A172 (cell line): ENCODE data around the gene STAB1. TPM values are rescaled to one million over a fixed set of nuclear protein-coding genes. Genes with fewer than 3 reads are reported as not detected.
A peak's percentile ranks its signal among the peaks of the same experiment; 100 is the strongest.

Experiments
- DNase-seq: peaks from one replicate; pipeline ENCODE4 v3.0.0-alpha.2; 2015; ENCODE audit warnings: low spot score
- total RNA-seq: library from RNA; depleted of rRNA; stranded (reverse); fragments of >200 nt; shearing (Covaris generic); gene quantifications from 2 replicates; pipeline ENCODE4 v1.2.3, GENCODE V29; 2014

Gene STAB1
- total RNA-seq, 1 experiment from 2014 or later = 0.12 TPM

DNA sequence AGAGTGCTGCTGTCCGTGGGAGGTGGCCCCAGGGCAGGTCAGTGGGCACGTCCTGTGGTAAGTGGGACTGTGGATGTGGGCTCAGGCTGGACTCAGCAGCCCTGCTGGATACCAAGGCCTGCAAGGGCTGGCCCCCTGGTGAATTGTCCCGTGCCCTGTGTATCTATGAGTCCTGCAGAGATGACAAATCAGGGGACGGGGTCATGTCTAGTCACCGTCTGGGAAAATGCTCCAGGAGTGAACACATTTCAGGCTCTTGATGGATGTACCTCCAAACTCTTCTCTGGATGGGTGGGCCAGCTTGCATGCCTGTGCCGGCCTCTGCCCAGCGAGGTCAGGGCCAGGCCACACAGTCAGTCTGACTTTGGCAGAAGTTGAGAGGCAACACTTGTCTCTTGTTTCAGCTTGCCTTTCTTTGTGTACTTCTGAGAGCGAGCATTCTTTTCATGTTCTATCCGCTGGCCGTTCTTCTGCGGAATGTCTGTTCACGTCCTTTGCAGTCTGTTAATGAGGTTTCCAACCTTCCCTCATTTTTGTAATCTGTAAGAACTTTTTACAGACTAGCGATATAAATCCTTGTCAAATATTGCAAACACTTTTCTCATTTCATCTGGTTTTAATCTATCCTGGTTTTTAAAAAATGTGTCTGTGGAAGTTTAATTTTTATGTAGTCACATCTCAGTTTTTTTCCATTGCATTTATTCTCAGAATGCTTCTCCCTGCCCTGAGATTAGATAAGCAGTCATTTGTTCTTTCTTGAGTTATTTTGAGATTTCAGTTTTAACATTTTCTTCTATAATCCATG, 11.4 kb upstream of the STAB1 start:
- no peak for DNase-seq

DNA sequence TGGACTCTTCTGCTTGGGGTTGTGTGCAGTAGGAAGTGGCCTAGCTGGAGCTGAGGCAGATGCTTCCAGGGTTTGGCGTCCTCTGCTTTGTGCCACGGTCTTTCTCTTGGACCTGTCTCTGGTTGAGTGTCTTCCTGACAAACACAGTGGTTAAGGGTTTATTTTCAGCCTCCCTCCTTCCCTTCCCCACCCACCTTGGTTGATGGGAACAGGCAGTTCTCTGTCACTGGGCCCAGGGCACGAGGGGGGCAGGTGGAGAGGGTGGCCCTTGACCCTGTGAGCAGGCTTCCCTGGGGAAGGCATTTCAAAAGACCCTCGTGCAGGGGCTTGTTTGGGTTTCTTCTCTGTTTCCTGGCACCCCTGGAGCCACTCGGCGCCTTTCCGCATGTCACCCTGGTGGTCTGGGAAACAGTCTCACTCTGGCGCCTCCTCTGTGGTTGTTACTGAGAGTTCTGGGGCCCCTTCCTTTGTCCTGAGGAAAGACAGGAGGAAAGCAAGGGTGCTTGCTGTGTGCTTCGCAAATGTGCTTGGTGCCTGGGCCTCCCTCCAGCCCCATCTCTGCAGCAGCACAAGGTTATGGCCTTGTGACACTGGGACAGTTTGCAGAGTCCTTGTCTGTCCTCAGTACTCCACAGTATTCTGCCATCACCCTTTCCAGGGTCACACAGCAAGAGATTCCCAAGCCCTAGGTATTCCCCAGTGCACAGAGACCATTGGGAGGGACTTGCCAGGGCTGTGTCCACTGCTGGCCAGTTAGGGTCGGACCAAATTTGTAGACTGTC, 10.3 kb upstream of the STAB1 start:
- no peak for DNase-seq

DNA sequence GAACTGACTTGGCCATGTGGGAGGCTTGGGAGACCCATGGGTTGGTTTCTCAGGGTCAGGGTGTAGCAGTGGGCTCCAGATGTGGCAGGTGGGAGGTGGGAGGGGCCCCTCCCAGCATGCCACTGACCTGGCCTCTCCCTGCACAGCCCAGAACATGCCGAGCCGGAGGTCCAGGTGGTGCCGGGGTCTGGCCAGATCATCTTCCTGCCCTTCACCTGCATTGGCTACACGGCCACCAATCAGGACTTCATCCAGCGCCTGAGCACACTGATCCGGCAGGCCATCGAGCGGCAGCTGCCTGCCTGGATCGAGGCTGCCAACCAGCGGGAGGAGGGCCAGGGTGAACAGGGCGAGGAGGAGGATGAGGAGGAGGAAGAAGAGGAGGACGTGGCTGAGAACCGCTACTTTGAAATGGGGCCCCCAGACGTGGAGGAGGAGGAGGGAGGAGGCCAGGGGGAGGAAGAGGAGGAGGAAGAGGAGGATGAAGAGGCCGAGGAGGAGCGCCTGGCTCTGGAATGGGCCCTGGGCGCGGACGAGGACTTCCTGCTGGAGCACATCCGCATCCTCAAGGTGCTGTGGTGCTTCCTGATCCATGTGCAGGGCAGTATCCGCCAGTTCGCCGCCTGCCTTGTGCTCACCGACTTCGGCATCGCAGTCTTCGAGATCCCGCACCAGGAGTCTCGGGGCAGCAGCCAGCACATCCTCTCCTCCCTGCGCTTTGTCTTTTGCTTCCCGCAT, 7.9 kb upstream of the STAB1 start:
- DNase-seq = no peak

DNA sequence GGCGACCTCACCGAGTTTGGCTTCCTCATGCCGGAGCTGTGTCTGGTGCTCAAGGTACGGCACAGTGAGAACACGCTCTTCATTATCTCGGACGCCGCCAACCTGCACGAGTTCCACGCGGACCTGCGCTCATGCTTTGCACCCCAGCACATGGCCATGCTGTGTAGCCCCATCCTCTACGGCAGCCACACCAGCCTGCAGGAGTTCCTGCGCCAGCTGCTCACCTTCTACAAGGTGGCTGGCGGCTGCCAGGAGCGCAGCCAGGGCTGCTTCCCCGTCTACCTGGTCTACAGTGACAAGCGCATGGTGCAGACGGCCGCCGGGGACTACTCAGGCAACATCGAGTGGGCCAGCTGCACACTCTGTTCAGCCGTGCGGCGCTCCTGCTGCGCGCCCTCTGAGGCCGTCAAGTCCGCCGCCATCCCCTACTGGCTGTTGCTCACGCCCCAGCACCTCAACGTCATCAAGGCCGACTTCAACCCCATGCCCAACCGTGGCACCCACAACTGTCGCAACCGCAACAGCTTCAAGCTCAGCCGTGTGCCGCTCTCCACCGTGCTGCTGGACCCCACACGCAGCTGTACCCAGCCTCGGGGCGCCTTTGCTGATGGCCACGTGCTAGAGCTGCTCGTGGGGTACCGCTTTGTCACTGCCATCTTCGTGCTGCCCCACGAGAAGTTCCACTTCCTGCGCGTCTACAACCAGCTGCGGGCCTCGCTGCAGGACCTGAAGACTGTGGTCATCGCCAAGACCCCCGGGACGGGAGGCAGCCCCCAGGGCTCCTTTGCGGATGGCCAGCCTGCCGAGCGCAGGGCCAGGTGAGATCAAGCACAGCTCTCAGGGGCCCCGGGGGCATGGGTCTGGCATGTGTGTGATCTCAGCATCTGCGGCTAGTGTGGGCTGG, 7.1 kb upstream of the STAB1 start:
- DNase-seq = no peak

DNA sequence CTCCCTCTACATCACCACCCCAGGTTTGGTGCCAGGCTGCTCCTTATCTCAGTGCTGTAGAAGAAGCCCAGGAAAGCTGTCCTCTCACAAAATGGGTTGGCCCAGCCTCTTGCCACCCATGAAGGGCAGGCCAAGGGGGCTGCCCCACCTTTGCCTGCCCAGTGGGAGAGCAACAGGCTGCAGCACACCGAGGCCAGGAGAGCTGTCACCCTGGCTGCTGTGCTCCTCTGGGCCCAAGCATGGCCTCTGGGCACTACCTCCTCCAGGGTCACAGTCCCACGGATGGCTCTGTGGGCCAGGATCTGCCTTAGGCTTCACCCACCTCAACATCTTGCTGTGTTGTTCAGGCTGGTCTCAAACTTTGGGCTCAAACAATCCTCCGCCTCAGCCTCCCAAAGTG, 6.4 kb upstream of the STAB1 start:
- no peak for DNase-seq

DNA sequence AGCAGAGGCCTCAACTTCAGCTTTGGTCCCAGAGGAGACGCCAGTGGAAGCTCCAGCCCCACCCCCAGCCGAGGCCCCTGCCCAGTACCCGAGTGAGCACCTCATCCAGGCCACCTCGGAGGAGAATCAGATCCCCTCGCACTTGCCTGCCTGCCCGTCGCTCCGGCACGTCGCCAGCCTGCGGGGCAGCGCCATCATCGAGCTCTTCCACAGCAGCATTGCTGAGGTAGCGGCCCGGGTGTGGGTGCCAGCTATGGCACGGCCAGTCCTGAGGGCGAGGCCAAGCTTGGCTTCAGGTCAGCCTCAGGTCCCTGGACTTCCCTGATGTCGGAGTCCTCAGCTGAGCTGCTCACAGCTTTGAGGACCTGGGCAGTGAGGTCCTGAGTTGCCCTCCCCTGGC, 5.7 kb upstream of the STAB1 start:
- no peak for DNase-seq

DNA sequence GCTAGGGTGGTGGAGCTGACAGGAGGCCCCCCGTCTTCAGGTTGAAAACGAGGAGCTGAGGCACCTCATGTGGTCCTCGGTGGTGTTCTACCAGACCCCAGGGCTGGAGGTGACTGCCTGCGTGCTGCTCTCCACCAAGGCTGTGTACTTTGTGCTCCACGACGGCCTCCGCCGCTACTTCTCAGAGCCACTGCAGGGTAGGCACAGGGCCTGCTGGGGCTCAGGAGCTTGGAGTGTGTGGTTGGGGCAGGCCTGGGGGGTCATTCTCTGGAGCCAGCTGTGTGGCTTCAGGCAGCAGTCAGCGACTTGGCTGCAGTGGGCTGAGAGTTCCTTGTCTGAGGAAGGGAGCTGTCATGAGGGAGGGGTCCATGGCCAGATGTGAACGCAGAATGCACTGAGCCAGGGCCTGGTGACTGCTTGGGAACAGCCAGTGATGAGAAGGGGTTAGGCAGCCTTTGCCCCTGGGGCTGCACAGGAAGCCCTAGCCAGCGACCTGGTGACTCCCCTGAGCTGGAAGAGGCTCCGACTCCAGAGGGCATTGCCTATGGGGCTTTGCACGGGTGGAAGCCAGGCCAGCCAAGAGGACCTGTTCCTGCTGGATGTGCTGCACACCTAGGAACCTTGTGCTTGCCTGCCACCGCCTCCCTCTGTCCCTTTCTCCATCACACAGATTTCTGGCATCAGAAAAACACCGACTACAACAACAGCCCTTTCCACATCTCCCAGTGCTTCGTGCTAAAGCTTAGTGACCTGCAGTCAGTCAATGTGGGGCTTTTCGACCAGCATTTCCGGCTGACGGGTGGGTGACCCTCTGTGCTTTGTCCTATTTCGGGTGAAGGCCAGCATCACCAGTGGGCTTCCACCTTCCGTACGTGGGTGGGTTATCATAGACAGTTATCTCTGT, 4.9 kb upstream of the STAB1 start:
- DNase-seq = no peak

DNA sequence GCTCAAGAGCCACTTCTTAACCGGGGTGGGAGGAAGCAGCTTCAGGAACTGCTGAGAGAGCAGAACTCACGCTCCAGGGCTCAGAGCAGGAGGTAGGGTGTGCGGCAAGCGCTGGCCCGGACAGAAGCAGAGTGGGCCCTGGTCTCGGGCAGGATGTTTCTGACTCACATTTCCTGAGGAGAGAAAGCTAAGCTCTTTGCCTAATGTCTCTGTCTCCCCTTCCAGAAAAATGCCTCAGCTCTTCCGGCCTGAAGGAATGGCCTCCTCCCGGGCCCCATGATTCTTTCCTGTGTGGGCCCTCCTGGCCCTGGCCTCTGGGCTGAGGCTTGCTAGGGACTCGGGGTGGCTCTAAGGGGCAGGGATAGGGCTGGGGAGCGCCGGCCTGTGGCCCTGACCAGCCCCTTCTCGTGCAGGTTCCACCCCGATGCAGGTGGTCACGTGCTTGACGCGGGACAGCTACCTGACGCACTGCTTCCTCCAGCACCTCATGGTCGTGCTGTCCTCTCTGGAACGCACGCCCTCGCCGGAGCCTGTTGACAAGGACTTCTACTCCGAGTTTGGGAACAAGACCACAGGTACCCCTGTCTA, 4.1 kb upstream of the STAB1 start:
- DNase-seq = peak; percentile 22

DNA sequence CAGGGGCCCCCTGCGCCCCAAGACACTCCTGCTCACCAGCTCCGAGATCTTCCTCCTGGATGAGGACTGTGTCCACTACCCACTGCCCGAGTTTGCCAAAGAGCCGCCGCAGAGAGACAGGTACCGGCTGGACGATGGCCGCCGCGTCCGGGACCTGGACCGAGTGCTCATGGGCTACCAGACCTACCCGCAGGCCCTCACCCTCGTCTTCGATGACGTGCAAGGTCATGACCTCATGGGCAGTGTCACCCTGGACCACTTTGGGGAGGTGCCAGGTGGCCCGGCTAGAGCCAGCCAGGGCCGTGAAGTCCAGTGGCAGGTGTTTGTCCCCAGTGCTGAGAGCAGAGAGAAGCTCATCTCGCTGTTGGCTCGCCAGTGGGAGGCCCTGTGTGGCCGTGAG, 3.1 kb upstream of the STAB1 start:
- DNase-seq = no peak

DNA sequence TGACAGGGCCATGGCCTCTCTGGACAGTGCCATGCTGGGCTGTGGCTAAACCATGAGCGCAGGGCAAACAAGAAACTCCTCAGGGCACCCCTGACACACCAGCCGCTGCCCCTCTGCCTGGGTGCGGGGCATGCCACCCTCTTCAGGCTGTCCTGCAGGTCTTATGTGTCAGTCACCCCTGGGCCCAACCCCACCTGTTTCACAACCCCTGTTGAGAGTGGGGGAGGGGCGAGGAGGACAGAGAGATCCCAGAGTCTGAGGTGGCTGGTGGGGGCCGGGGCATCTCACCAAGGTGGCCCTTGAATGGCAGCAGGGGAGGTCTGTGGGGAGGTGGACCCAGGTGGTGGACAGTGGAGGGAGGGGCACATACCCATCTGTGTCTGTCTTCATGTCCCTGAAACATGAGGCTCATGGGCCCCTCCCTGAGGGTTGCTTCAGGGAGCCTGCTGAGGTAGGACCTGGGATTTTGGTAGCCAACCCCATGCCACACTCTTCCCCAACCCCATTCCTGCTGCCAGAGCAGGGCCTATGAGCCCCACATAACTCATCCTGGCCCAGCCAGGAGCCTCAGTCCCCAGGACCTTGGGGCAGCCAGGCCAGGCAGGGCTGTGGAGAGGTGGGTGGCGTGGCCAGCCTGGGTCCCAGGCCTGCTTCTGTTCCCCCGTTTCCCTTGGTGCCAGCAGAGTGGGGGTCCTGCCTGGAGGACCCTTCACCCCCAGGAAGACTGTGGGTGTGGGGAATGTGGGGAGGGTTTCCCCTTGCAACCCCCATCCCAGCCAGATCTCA, 1.7 kb upstream of the STAB1 start:
- no peak for DNase-seq

DNA sequence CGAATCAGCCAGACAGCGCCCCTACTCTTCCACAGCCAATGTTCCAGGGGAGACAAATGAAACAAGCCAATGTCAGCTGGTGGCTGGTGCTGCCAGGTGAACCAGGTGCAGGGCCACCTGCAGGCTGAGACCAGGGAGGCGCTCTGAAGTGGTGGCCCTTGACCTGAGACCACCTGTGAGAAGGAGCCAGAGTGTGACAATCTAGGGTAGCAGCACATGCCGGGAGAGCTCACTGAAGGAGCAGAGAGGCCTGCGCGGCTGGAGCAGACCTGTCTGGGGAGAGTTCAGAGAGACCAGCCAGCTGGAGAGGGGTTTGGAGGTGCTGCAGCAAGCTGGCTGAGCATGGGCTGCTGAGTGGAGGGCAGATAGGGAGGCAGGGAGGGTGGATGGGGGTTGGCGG, 693 bp upstream of the STAB1 start:
- DNase-seq = no peak

DNA sequence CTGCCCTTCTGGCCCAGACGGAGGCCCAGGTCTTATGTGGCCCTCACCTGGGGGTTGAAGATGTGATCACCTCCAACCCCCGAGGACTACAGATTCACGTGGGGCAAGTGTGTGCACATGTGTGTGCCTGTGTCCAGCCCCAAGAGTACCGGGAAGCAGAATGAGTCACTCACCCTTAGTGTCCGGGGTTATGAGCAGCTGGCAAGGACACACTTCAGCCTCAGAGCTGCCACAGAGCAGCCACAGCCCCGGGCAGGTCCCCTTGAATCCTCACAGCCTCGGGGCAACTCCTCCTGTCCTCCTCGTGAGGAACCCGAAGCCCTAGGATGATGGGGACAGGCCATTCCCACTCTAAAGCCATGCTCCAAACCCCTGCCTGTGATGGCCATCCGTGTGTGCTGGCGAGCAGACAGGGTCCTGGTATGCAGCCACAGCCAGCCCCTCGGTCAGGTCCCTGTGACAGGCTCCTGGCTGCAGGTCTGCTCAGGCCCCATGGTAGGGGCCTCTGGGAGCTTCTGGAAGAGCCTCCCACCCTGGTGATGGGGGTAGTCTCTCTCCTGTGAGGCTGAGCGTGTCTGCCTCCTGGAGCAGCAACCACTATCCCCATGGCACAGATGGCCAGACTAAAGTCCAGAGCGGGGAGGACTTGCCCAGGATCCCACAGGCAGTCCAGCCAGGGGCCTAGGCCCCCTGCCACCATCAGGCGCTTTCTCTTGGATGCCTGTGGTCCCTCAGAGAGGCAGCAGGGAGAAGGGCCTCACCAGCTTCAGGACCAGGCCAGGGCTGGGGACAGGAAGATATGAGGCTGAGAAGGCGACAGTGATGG, 852 bp downstream of the STAB1 start:
- DNase-seq = peak; percentile 40

DNA sequence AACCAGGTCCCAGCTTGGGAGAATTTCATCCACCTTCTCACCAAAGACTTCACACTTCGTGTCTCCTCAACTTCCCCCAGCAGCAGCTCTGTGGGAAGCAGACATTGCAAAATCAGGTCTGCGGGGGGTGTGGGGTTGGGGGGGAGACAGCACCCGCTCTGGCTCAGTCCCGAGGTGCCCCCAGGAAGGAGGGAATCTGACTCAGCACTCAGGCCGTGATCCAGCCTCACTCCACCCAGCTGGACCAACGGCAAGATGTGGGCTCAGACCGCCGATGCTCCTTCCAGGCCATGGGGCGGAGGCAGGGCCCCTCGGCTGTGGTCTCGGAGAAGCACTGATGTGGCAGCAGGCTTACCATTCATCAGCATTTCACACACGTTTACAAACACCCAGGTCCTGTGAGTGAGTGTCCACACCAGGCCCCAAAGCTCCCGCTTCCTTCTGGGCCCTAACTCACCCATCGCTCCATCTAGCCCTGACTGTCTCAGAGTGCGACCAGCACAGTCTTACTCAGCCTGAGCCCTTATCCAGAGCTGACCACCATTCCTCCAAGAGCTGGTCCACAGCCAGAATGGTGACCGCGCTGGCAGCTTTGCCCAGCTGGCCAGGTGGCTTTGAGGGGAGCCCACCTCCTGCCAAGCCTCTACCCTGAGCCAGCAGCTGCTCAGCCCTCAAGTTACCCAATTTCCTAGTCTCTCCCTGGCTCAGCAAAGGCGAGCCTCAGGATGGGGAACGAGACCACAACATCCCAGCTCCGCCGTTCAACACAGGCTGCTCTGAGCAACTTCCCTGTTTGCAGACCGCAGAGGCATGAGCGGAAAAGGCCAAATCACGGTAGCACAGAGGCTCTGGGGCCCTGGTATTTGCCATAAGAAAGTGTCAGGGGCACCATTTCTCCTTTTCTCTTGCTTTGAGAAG, 3.3 kb downstream of the STAB1 start:
- DNase-seq = peak; percentile 38

DNA sequence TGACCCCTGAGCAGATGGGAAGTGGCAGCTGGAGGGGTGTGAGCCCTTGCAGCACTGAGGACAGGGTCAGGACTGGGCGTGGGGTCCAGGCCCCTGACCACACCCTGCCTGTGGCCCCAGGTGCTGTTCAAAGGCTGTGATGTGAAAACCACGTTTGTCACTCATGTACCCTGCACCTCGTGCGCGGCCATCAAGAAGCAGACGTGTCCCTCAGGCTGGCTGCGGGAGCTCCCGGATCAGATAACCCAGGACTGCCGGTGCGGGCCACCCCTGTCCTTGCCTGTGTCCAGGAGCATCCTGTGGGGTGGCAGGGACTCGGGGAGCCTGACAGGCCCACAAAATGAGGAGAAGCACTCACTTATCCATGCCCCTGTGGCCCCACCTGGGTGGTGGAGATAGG, 5.9 kb downstream of the STAB1 start:
- no peak for DNase-seq

DNA sequence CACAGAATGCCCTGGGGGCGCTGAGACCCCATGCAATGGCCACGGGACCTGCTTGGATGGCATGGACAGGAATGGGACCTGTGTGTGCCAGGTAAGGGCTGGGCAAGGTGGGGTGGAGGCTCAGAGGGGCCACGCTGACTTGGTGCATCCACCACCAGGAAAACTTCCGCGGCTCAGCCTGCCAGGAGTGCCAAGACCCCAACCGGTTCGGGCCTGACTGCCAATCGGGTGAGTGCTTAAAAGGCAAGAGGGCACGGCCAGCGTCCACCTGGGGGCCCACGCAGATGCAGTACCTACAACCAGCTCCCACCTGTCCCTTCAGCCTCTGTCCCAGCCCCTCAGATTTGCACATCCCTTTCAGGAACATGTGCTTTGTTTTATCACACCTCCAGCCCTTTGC, 6.9 kb downstream of the STAB1 start:
- DNase-seq = no peak

DNA sequence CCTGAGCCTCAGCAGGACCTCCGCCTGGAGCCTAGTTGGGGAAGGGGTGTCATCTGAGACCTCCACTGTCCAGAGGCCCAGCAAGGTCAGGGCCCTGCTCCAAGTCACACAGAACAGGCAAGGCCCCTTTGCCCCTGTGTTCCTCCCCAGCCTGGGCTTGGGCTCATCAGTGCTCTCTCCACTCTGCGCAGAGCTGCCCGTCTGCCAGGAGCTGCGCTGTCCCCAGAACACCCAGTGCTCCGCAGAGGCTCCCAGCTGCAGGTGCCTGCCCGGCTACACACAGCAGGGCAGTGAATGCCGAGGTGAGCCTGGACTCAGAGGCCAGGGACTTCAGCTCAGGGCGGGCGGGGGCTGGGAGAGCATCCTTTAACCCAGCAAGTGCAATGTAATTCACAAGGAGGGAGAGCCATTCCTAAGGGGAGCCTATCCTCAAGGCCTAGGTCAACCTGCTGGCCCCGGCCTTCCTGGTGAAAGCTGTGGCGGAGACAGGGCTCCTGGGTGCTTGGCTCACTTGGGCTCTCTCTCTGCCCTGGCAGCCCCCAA, 7.7 kb downstream of the STAB1 start:
- no peak for DNase-seq
